ENCODE results near the gene TEAD3.

- TF ChIP-seq CTCF (IDR thresholded peaks at IDR 0.05; ENCODE audit: insufficient read depth, low read length) (no peak), GABPA (IDR thresholded peaks at IDR 0.05; ENCODE audit: low read depth) (no peak), POLR2AphosphoS5 (IDR thresholded peaks at IDR 0.05; ENCODE audit: low read depth) (no peak), SPI1 (IDR thresholded peaks at IDR 0.05; ENCODE audit: borderline replicate concordance, low read depth) (no peak)
- TF ChIP-seq, protein P1, sequence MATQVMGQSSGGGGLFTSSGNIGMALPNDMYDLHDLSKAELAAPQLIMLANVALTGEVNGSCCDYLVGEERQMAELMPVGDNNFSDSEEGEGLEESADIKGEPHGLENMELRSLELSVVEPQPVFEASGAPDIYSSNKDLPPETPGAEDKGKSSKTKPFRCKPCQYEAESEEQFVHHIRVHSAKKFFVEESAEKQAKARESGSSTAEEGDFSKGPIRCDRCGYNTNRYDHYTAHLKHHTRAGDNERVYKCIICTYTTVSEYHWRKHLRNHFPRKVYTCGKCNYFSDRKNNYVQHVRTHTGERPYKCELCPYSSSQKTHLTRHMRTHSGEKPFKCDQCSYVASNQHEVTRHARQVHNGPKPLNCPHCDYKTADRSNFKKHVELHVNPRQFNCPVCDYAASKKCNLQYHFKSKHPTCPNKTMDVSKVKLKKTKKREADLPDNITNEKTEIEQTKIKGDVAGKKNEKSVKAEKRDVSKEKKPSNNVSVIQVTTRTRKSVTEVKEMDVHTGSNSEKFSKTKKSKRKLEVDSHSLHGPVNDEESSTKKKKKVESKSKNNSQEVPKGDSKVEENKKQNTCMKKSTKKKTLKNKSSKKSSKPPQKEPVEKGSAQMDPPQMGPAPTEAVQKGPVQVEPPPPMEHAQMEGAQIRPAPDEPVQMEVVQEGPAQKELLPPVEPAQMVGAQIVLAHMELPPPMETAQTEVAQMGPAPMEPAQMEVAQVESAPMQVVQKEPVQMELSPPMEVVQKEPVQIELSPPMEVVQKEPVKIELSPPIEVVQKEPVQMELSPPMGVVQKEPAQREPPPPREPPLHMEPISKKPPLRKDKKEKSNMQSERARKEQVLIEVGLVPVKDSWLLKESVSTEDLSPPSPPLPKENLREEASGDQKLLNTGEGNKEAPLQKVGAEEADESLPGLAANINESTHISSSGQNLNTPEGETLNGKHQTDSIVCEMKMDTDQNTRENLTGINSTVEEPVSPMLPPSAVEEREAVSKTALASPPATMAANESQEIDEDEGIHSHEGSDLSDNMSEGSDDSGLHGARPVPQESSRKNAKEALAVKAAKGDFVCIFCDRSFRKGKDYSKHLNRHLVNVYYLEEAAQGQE (IDR thresholded peaks at IDR 0.05; ENCODE audit: insufficient replicate concordance, low read depth), result no peak
These were observed 61.6 kb downstream of the TEAD3 start for GRCh38 chr6:35435074-35435837.

Measured in HL-60 (cell line).